Activated CD4-positive, alpha-beta T cell treated with anti-CD3 and anti-CD28 coated beads for 1 hour (primary cell): ENCODE measurements around the gene RLF.

Experiments
- DNase-seq: peaks from one replicate; pipeline ENCODE4 v3.0.0-alpha.2; 2020

Gene RLF

GRCh38 chr1:40281853-40282252 is 120.7 kb downstream of the RLF start:
- DNase-seq: no peak
